ENCODE results near the gene CDKN1C.

DNA sequence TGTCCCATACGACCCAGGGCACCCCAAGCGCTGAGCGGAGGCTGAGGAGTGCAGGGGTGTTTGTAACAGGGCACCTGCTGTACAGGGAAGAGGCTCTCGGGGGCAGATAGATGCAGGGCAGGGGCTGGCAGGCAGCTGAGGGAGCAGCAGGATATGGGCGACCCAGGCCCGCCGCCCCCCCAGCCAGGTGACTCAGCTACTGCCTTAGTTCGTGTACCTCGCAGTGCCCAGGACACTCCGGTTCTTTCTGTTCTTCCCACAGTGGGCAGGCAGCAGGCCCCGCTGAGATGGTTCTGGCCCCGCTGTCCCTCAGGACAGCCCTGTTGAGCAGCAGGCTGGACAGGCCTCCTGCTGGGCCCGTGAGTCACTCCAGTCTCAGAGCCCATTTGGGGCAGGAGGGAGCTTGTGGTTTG lies 27.4 kb upstream of the CDKN1C start:
- TF ChIP-seq, protein P1, sequence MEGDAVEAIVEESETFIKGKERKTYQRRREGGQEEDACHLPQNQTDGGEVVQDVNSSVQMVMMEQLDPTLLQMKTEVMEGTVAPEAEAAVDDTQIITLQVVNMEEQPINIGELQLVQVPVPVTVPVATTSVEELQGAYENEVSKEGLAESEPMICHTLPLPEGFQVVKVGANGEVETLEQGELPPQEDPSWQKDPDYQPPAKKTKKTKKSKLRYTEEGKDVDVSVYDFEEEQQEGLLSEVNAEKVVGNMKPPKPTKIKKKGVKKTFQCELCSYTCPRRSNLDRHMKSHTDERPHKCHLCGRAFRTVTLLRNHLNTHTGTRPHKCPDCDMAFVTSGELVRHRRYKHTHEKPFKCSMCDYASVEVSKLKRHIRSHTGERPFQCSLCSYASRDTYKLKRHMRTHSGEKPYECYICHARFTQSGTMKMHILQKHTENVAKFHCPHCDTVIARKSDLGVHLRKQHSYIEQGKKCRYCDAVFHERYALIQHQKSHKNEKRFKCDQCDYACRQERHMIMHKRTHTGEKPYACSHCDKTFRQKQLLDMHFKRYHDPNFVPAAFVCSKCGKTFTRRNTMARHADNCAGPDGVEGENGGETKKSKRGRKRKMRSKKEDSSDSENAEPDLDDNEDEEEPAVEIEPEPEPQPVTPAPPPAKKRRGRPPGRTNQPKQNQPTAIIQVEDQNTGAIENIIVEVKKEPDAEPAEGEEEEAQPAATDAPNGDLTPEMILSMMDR (conservative IDR thresholded peaks at IDR 0.05 in 1 of 2, IDR thresholded peaks at IDR 0.05 in 1 of 2; ENCODE audit: low read depth in 1 of 2, low read length in 2 of 2): no peak
- no peak for TF ChIP-seq EZH2 (IDR thresholded peaks at IDR 0.05; ENCODE audit: low read length, missing control alignments)

Data from fibroblast of lung (primary cell).